SU-DHL-6 (cell line): Measurements from ENCODE around the gene CELA3B.

ENCODE experiments used
- CTCF ChIP-seq: fragments of 200-600 bp; sonication (generic); IDR thresholded peaks from one replicate; pipeline ENCODE4 v1.5.1; 2017; ENCODE audit warnings: antibody characterized with exemption, mild to moderate bottlenecking, low read length, moderate library complexity; ENCODE audit not compliant: insufficient read depth, poor library complexity, severe bottlenecking
- EZH2phosphoT487 ChIP-seq: fragments of 200-600 bp; sonication (generic), shearing (Covaris generic); conservative IDR thresholded peaks from 2 replicates; pipeline ENCODE4 v1.6.1; 2018; ENCODE audit warnings: mild to moderate bottlenecking, antibody characterized with exemption, low read length, moderate library complexity, mixed read lengths

- TF ChIP-seq CTCF (no peak), EZH2phosphoT487 (no peak)
These were observed 24.6 kb downstream of the CELA3B start, which contains the start of gene CELA3A for GRCh38 chr1:22001409-22001808.
